Measurements from ENCODE around the gene BAAT.
A peak's percentile ranks its signal among the peaks of the same experiment; 100 is the strongest.

The BAAT gene

DNA sequence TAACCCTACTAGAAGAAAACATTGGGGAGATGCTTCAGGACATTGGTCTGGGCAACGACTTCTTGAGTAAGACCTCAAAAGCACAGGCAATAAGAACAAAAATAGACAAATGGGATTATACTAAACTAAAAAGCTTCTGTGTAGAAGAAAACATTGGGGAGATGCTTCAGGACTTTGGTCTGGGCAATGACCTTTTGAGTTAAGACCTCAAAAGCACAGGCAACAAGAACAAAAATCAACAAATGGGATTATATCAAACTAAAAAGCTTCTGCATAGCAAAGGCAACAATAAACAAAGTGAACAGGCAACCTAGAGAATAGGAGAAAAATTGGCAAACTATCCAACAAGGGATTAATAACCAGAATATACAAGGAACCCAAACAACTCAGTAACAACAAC is 9.9 kb upstream of the BAAT start (continued):
- no peak for TF ChIP-seq PATZ1 (CRISPR knock-in tag; IDR thresholded peaks at IDR 0.05; ENCODE audit: borderline replicate concordance)

DNA sequence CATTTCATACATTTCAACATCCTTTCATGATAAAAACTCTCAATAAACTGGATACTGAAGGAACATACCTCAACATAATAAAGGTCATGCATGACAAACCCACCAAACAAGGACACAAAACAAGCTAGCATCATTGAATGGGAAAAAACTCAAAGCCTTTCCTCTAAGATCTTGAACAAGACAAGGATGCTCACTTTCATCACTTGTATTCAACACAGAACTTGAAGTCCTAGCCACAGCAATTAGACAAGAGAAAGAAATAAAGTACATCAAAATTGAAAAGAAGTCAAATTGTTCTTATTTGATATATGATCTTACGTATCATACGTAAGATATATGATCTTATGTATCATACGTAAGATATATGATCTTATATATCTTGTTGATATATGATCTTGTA is 8.3 kb upstream of the BAAT start:
- no peak for TF ChIP-seq SNAI2 (CRISPR knock-in tag; IDR thresholded peaks at IDR 0.05)
- no peak for TF ChIP-seq RARB (CRISPR knock-in tag; IDR thresholded peaks at IDR 0.05)
- no peak for TF ChIP-seq ZFP30 (CRISPR knock-in tag; IDR thresholded peaks at IDR 0.05)
- TF ChIP-seq ZNF70 (CRISPR knock-in tag; IDR thresholded peaks at IDR 0.05): no peak
- no peak for TF ChIP-seq PATZ1 (CRISPR knock-in tag; IDR thresholded peaks at IDR 0.05; ENCODE audit: borderline replicate concordance)
- no peak for TF ChIP-seq ZFP3 (CRISPR knock-in tag; IDR thresholded peaks at IDR 0.05)
- TF ChIP-seq, protein P1, sequence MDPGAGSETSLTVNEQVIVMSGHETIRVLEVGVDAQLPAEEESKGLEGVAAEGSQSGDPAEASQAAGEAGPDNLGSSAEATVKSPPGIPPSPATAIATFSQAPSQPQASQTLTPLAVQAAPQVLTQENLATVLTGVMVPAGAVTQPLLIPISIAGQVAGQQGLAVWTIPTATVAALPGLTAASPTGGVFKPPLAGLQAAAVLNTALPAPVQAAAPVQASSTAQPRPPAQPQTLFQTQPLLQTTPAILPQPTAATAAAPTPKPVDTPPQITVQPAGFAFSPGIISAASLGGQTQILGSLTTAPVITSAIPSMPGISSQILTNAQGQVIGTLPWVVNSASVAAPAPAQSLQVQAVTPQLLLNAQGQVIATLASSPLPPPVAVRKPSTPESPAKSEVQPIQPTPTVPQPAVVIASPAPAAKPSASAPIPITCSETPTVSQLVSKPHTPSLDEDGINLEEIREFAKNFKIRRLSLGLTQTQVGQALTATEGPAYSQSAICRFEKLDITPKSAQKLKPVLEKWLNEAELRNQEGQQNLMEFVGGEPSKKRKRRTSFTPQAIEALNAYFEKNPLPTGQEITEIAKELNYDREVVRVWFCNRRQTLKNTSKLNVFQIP (CRISPR knock-in tag; IDR thresholded peaks at IDR 0.05; ENCODE audit: borderline replicate concordance, low read depth): no peak
- no peak for ATAC-seq

GRCh38 chr9:101388507-101388993 is 3.7 kb upstream of the BAAT start:
- ATAC-seq: peak; percentile 87
- TF ChIP-seq ARNTL (CRISPR knock-in tag; IDR thresholded peaks at IDR 0.05; ENCODE audit: borderline replicate concordance, low read depth): no peak
- TF ChIP-seq SNAI2 (CRISPR knock-in tag; IDR thresholded peaks at IDR 0.05): no peak
- no peak for TF ChIP-seq ZNF70 (CRISPR knock-in tag; IDR thresholded peaks at IDR 0.05)
- no peak for TF ChIP-seq ISL1 (CRISPR knock-in tag; IDR thresholded peaks at IDR 0.05)
- TF ChIP-seq PPARA (CRISPR knock-in tag; IDR thresholded peaks at IDR 0.05; ENCODE audit: borderline replicate concordance): no peak
- no peak for TF ChIP-seq CSDC2 (CRISPR knock-in tag; IDR thresholded peaks at IDR 0.05)
- no peak for TF ChIP-seq ZFP3 (CRISPR knock-in tag; IDR thresholded peaks at IDR 0.05)
- TF ChIP-seq, protein P2, sequence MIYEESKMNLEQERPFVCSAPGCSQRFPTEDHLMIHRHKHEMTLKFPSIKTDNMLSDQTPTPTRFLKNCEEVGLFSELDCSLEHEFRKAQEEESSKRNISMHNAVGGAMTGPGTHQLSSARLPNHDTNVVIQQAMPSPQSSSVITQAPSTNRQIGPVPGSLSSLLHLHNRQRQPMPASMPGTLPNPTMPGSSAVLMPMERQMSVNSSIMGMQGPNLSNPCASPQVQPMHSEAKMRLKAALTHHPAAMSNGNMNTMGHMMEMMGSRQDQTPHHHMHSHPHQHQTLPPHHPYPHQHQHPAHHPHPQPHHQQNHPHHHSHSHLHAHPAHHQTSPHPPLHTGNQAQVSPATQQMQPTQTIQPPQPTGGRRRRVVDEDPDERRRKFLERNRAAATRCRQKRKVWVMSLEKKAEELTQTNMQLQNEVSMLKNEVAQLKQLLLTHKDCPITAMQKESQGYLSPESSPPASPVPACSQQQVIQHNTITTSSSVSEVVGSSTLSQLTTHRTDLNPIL (CRISPR knock-in tag; IDR thresholded peaks at IDR 0.05; ENCODE audit: low read depth): no peak
- TF ChIP-seq GLIS3 (CRISPR knock-in tag; IDR thresholded peaks at IDR 0.05): no peak

- peak; percentile 97 for ATAC-seq
- TF ChIP-seq ZFP30 (CRISPR knock-in tag; IDR thresholded peaks at IDR 0.05): no peak
- TF ChIP-seq, protein P3, sequence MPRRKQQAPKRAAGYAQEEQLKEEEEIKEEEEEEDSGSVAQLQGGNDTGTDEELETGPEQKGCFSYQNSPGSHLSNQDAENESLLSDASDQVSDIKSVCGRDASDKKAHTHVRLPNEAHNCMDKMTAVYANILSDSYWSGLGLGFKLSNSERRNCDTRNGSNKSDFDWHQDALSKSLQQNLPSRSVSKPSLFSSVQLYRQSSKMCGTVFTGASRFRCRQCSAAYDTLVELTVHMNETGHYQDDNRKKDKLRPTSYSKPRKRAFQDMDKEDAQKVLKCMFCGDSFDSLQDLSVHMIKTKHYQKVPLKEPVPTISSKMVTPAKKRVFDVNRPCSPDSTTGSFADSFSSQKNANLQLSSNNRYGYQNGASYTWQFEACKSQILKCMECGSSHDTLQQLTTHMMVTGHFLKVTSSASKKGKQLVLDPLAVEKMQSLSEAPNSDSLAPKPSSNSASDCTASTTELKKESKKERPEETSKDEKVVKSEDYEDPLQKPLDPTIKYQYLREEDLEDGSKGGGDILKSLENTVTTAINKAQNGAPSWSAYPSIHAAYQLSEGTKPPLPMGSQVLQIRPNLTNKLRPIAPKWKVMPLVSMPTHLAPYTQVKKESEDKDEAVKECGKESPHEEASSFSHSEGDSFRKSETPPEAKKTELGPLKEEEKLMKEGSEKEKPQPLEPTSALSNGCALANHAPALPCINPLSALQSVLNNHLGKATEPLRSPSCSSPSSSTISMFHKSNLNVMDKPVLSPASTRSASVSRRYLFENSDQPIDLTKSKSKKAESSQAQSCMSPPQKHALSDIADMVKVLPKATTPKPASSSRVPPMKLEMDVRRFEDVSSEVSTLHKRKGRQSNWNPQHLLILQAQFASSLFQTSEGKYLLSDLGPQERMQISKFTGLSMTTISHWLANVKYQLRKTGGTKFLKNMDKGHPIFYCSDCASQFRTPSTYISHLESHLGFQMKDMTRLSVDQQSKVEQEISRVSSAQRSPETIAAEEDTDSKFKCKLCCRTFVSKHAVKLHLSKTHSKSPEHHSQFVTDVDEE (CRISPR knock-in tag; IDR thresholded peaks at IDR 0.05): no peak
- TF ChIP-seq PATZ1 (CRISPR knock-in tag; IDR thresholded peaks at IDR 0.05; ENCODE audit: borderline replicate concordance): no peak
- no peak for TF ChIP-seq PPARA (CRISPR knock-in tag; IDR thresholded peaks at IDR 0.05; ENCODE audit: borderline replicate concordance)
- no peak for TF ChIP-seq ARNTL (CRISPR knock-in tag; IDR thresholded peaks at IDR 0.05; ENCODE audit: borderline replicate concordance, low read depth)
- TF ChIP-seq ESRRG (CRISPR knock-in tag; IDR thresholded peaks at IDR 0.05): no peak
- TF ChIP-seq TOX (CRISPR knock-in tag; IDR thresholded peaks at IDR 0.05; ENCODE audit: borderline replicate concordance): no peak
- no peak for TF ChIP-seq ZNF70 (CRISPR knock-in tag; IDR thresholded peaks at IDR 0.05)
- TF ChIP-seq, protein P4, sequence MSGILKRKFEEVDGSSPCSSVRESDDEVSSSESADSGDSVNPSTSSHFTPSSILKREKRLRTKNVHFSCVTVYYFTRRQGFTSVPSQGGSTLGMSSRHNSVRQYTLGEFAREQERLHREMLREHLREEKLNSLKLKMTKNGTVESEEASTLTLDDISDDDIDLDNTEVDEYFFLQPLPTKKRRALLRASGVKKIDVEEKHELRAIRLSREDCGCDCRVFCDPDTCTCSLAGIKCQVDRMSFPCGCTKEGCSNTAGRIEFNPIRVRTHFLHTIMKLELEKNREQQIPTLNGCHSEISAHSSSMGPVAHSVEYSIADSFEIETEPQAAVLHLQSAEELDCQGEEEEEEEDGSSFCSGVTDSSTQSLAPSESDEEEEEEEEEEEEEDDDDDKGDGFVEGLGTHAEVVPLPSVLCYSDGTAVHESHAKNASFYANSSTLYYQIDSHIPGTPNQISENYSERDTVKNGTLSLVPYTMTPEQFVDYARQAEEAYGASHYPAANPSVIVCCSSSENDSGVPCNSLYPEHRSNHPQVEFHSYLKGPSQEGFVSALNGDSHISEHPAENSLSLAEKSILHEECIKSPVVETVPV (CRISPR knock-in tag; IDR thresholded peaks at IDR 0.05): no peak
- no peak for TF ChIP-seq ZFP3 (CRISPR knock-in tag; IDR thresholded peaks at IDR 0.05)
- no peak for TF ChIP-seq RARB (CRISPR knock-in tag; IDR thresholded peaks at IDR 0.05)
- TF ChIP-seq ZNF565 (CRISPR knock-in tag; conservative IDR thresholded peaks at IDR 0.05; ENCODE audit: low read depth): no peak
- no peak for TF ChIP-seq ZC3H10 (CRISPR knock-in tag; IDR thresholded peaks at IDR 0.05)
- no peak for TF ChIP-seq ZNF8 (CRISPR knock-in tag; IDR thresholded peaks at IDR 0.05)
- TF ChIP-seq OSR1 (CRISPR knock-in tag; IDR thresholded peaks at IDR 0.05): no peak
- TF ChIP-seq ISL1 (CRISPR knock-in tag; IDR thresholded peaks at IDR 0.05): no peak
- TF ChIP-seq CSDC2 (CRISPR knock-in tag; IDR thresholded peaks at IDR 0.05): no peak
- no peak for TF ChIP-seq GLIS3 (CRISPR knock-in tag; IDR thresholded peaks at IDR 0.05)
- no peak for TF ChIP-seq BACH2 (CRISPR knock-in tag; IDR thresholded peaks at IDR 0.05; ENCODE audit: borderline replicate concordance)
These were observed 3.2 kb upstream of the BAAT start for GRCh38 chr9:101387871-101388506.
